Astrocyte (in vitro differentiated cells and primary cell): ENCODE results near the gene MYRIP. TPM values are rescaled to one million over a fixed set of nuclear protein-coding genes. Genes with fewer than 3 reads are reported as not detected.

Experiments
- DNase-seq: peaks from one replicate; pipeline ENCODE4 v3.0.0-alpha.2; 2010; ENCODE audit warnings: low read depth
- FAIRE-seq: peaks from 2 replicates; lab custom pipeline; 2011; peaks lifted over from hg19 to GRCh38; lab: Jason Lieb, UNC
- H2AFZ ChIP-seq: 2 replicates; pipeline ENCODE4 v1.6.0; 2012; ENCODE audit warnings: low read depth, low read length, inconsistent platforms
- H3K27ac ChIP-seq: 2 replicates; pipeline ENCODE4 v1.5.1; 2011; ENCODE audit warnings: low read depth, low read length, inconsistent platforms
- H3K27me3 ChIP-seq: 2 replicates; pipeline ENCODE4 v1.6.0; 2011; ENCODE audit warnings: low read length, inconsistent platforms; ENCODE audit not compliant: insufficient read depth
- H3K36me3 ChIP-seq: 2 replicates; pipeline ENCODE4 v1.5.1; 2011; ENCODE audit warnings: low read length, inconsistent platforms; ENCODE audit not compliant: insufficient read depth
- H3K4me1 ChIP-seq: 2 replicates; pipeline ENCODE4 v1.5.1; 2011; ENCODE audit warnings: low read length, inconsistent platforms; ENCODE audit not compliant: insufficient read depth
- H3K4me2 ChIP-seq: 2 replicates; pipeline ENCODE4 v1.6.0; 2012; ENCODE audit warnings: low read length, inconsistent platforms
- H3K4me3 ChIP-seq: 2 replicates; pipeline ENCODE4 v1.5.1; 2011; ENCODE audit warnings: low read depth, mild to moderate bottlenecking, low read length, inconsistent platforms; ENCODE audit not compliant: insufficient read depth
- H3K79me2 ChIP-seq: 2 replicates; pipeline ENCODE4 v1.6.0; 2012; ENCODE audit warnings: mild to moderate bottlenecking, low read length, inconsistent platforms; ENCODE audit not compliant: insufficient read depth
- H3K9ac ChIP-seq: 2 replicates; pipeline ENCODE4 v1.6.0; 2012; ENCODE audit warnings: mild to moderate bottlenecking, low read length, inconsistent platforms
- H3K9me3 ChIP-seq: 2 replicates; pipeline ENCODE4 v1.5.1; 2012; ENCODE audit warnings: low read depth, mild to moderate bottlenecking, low read length, inconsistent platforms; ENCODE audit not compliant: insufficient read depth
- H4K20me1 ChIP-seq: 2 replicates; pipeline ENCODE4 v1.6.0; 2012; ENCODE audit warnings: low read length, inconsistent platforms; ENCODE audit not compliant: insufficient read depth
- H3K27ac Mint-ChIP-seq: one replicate; pipeline ENCODE4 v1.8.0; 2021; ENCODE audit warnings: mild to moderate bottlenecking, mixed read lengths; ENCODE audit not compliant: unreplicated experiment
- H3K27me3 Mint-ChIP-seq: one replicate; pipeline ENCODE4 v1.8.0; 2021; ENCODE audit warnings: low read depth, mixed read lengths; ENCODE audit not compliant: unreplicated experiment
- H3K36me3 Mint-ChIP-seq: one replicate; pipeline ENCODE4 v1.8.0; 2021; ENCODE audit warnings: low read depth, mixed read lengths; ENCODE audit not compliant: unreplicated experiment
- H3K4me1 Mint-ChIP-seq: one replicate; pipeline ENCODE4 v1.8.0; 2021; ENCODE audit warnings: low read depth, mixed read lengths; ENCODE audit not compliant: unreplicated experiment
- H3K4me3 Mint-ChIP-seq: one replicate; pipeline ENCODE4 v1.8.0; 2021; ENCODE audit warnings: mild to moderate bottlenecking, moderate library complexity, mixed read lengths; ENCODE audit not compliant: unreplicated experiment
- H3K9me3 Mint-ChIP-seq: one replicate; pipeline ENCODE4 v1.8.0; 2021; ENCODE audit warnings: mild to moderate bottlenecking, mixed read lengths; ENCODE audit not compliant: unreplicated experiment
- CTCF ChIP-seq: IDR thresholded peaks from 2 replicates; pipeline ENCODE4 v1.5.1; 2011; ENCODE audit warnings: low read depth, mild to moderate bottlenecking, inconsistent platforms, low read length, moderate library complexity; ENCODE audit not compliant: insufficient read depth
- EZH2 ChIP-seq: IDR thresholded peaks from 2 replicates; pipeline ENCODE4 v1.6.1; 2012; ENCODE audit warnings: mild to moderate bottlenecking, low read length, inconsistent platforms; ENCODE audit not compliant: insufficient read depth
- total RNA-seq: library from RNA; stranded (reverse); gene quantifications from 2 replicates; pipeline ENCODE4 v1.2.1, GENCODE V29; 2021

Gene MYRIP
- total RNA-seq, 1 donor from 2014 or later = 0.07 TPM

GRCh38 chr3:39905788-39906187, 96.4 kb downstream of the MYRIP start:
- no peaks in the 10 kb centered on the region for H3K9me3 Mint-ChIP-seq
- no peak overlapping the region for H3K27ac ChIP-seq
- H3K4me1 ChIP-seq = peaks cover under 1% of the 10 kb centered on the region
- H2AFZ ChIP-seq = no peak overlapping the region
- H3K4me2 ChIP-seq = no peak overlapping the region
- no peaks in the 10 kb centered on the region for H3K79me2 ChIP-seq
- no peaks in the 10 kb centered on the region for H4K20me1 ChIP-seq
- no peak overlapping the region for H3K4me3 Mint-ChIP-seq
- no peaks in the 10 kb centered on the region for H3K27me3 ChIP-seq
- H3K4me3 ChIP-seq = no peak overlapping the region
- H3K4me1 Mint-ChIP-seq = peaks cover 3% of the 10 kb centered on the region
- no peak overlapping the region for H3K27ac Mint-ChIP-seq
- no peaks in the 10 kb centered on the region for H3K9me3 ChIP-seq
- H3K27me3 Mint-ChIP-seq = no peaks in the 10 kb centered on the region
- no peak overlapping the region for H3K9ac ChIP-seq
- H3K36me3 ChIP-seq = no peaks in the 10 kb centered on the region
- TF ChIP-seq CTCF (no peak), EZH2 (no peak)
- H3K36me3 Mint-ChIP-seq = no peaks in the 10 kb centered on the region
- DNase-seq = no peak
- no peak for FAIRE-seq

- FAIRE-seq (no peak), DNase-seq (no peak)
- H3K4me3 Mint-ChIP-seq = no peak overlapping the region
- H3K4me1 ChIP-seq = peaks cover 14% of the 10 kb centered on the region
- no peaks in the 10 kb centered on the region for H3K9me3 ChIP-seq
- H4K20me1 ChIP-seq = no peaks in the 10 kb centered on the region
- peaks cover 17% of the 10 kb centered on the region for H3K4me1 Mint-ChIP-seq
- H3K4me2 ChIP-seq = no peak overlapping the region
- no peak overlapping the region for H3K4me3 ChIP-seq
- H3K9me3 Mint-ChIP-seq = no peaks in the 10 kb centered on the region
- H3K79me2 ChIP-seq = no peaks in the 10 kb centered on the region
- H3K27ac Mint-ChIP-seq = no peak overlapping the region
- TF ChIP-seq CTCF = no peak
- no peak for TF ChIP-seq EZH2
- no peaks in the 10 kb centered on the region for H3K27me3 Mint-ChIP-seq
- no peaks in the 10 kb centered on the region for H3K27me3 ChIP-seq
- H2AFZ ChIP-seq = no peak overlapping the region
- no peaks in the 10 kb centered on the region for H3K36me3 ChIP-seq
- H3K9ac ChIP-seq = no peak overlapping the region
- no peaks in the 10 kb centered on the region for H3K36me3 Mint-ChIP-seq
- H3K27ac ChIP-seq = no peak overlapping the region
Measured at GRCh38 chr3:39907981-39908380, 98.6 kb downstream of the MYRIP start.

GRCh38 chr3:39910135-39910534, 100.7 kb downstream of the MYRIP start:
- H3K36me3 Mint-ChIP-seq = no peaks in the 10 kb centered on the region
- H3K27ac Mint-ChIP-seq = no peak overlapping the region
- Histone ChIP-seq H3K27me3 (no peaks in the 10 kb centered on the region), H4K20me1 (no peaks in the 10 kb centered on the region), H3K9me3 (no peaks in the 10 kb centered on the region), H3K27ac (no peak overlapping the region), H3K4me2 (no peak overlapping the region), H3K4me1 (peaks cover 14% of the 10 kb centered on the region), H3K36me3 (no peaks in the 10 kb centered on the region), H3K9ac (no peak overlapping the region), H3K79me2 (no peaks in the 10 kb centered on the region), H2AFZ (no peak overlapping the region), H3K4me3 (no peak overlapping the region)
- TF ChIP-seq EZH2 (no peak), CTCF (no peak)
- no peak overlapping the region for H3K4me3 Mint-ChIP-seq
- H3K9me3 Mint-ChIP-seq = no peaks in the 10 kb centered on the region
- H3K4me1 Mint-ChIP-seq = peaks cover 17% of the 10 kb centered on the region
- FAIRE-seq (no peak), DNase-seq (no peak)
- H3K27me3 Mint-ChIP-seq = no peaks in the 10 kb centered on the region
